GM12872 (cell line): ENCODE results near the gene CLIP3.

Experiments used
- CTCF ChIP-seq: IDR thresholded peaks from 3 replicates; pipeline ENCODE4 v1.5.1; 2011; ENCODE audit warnings: low read depth, mild to moderate bottlenecking, low read length, moderate library complexity; ENCODE audit not compliant: insufficient read depth

The CLIP3 gene

GRCh38 chr19:36032251-36033104, at the start of gene CLIP3:
Gene CLIP3, minus strand, starts transcription at chr19:36032873. Its CDS starts 516 bp downstream, at chr19:36032357.
- no peak for TF ChIP-seq CTCF

GRCh38 chr19:36081894-36082293, 49.2 kb upstream of the CLIP3 start:
- TF ChIP-seq CTCF: no peak

- no peak for TF ChIP-seq CTCF
Measured at GRCh38 chr19:36081385-36081784, 48.7 kb upstream of the CLIP3 start.

GRCh38 chr19:36079389-36079945, 46.8 kb upstream of the CLIP3 start:
- no peak for TF ChIP-seq CTCF

- no peak for TF ChIP-seq CTCF
Measured at GRCh38 chr19:36073121-36073876, 40.6 kb upstream of the CLIP3 start.

- TF ChIP-seq CTCF: no peak
Measured at GRCh38 chr19:36072081-36072480, 39.4 kb upstream of the CLIP3 start.

GRCh38 chr19:36067681-36068080, 35.0 kb upstream of the CLIP3 start:
- TF ChIP-seq CTCF: no peak
